ENCODE data around the gene TNFAIP3.
"Not testable (repeated sequence)": the region's sequence is repeated elsewhere in the genome, so short reads cannot be mapped to it uniquely, and the experiment has no call there.

Gene TNFAIP3

GRCh38 chr6:137843211-137843610 is 23.8 kb upstream of the TNFAIP3 start:
- in situ Hi-C loops (cut with MboI; ENCODE audit: low pct_unique_long_range_greater_than_20kb, low sequenced_read_pairs, unreplicated experiment) = no loop called here
- no peak for DNase-seq (ENCODE audit: low spot score)
- TF ChIP-seq, protein P1, sequence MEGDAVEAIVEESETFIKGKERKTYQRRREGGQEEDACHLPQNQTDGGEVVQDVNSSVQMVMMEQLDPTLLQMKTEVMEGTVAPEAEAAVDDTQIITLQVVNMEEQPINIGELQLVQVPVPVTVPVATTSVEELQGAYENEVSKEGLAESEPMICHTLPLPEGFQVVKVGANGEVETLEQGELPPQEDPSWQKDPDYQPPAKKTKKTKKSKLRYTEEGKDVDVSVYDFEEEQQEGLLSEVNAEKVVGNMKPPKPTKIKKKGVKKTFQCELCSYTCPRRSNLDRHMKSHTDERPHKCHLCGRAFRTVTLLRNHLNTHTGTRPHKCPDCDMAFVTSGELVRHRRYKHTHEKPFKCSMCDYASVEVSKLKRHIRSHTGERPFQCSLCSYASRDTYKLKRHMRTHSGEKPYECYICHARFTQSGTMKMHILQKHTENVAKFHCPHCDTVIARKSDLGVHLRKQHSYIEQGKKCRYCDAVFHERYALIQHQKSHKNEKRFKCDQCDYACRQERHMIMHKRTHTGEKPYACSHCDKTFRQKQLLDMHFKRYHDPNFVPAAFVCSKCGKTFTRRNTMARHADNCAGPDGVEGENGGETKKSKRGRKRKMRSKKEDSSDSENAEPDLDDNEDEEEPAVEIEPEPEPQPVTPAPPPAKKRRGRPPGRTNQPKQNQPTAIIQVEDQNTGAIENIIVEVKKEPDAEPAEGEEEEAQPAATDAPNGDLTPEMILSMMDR (IDR thresholded peaks at IDR 0.05; ENCODE audit: extremely low read depth, insufficient read depth, missing control alignments) = no peak

- DNase-seq (ENCODE audit: low spot score); in situ Hi-C loops (cut with MboI; ENCODE audit: low pct_unique_long_range_greater_than_20kb, low sequenced_read_pairs, unreplicated experiment): not testable (repeated sequence)
Observed at GRCh38 chr6:137844327-137844726, 22.7 kb upstream of the TNFAIP3 start.

DNA sequence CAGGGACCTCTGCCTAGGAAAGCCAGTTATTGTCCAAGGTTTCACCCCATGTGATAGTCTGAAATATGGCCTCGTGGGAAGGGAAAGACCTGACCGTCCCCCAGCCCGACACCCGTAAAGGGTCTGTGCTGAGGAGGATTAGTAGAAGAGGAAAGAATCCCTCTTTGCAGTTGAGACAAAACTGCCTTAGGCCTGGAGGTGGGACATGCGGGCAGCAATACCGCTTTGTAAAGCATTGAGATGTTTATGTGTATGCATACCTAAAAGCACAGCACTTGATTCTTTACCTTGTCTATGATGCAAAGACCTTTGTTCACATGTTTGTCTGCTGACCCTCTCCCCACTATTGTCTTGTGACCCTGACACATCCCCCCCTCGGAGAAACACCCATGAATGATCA is 22.3 kb upstream of the TNFAIP3 start:
- in situ Hi-C loops (cut with MboI; ENCODE audit: low pct_unique_long_range_greater_than_20kb, low sequenced_read_pairs, unreplicated experiment); DNase-seq (ENCODE audit: low spot score): not testable (repeated sequence)

GRCh38 chr6:137845460-137845859 is 21.6 kb upstream of the TNFAIP3 start:
- in situ Hi-C loops (cut with MboI; ENCODE audit: low pct_unique_long_range_greater_than_20kb, low sequenced_read_pairs, unreplicated experiment) = no loop called here
- no peak for DNase-seq (ENCODE audit: low spot score)
- TF ChIP-seq, protein P1 (IDR thresholded peaks at IDR 0.05; ENCODE audit: extremely low read depth, insufficient read depth, missing control alignments) = no peak

- DNase-seq (ENCODE audit: low spot score) = no peak
- TF ChIP-seq, protein P1 (IDR thresholded peaks at IDR 0.05; ENCODE audit: extremely low read depth, insufficient read depth, missing control alignments) = no peak
- in situ Hi-C loops (cut with MboI; ENCODE audit: low pct_unique_long_range_greater_than_20kb, low sequenced_read_pairs, unreplicated experiment) = no loop called here
Observed at GRCh38 chr6:137846274-137846673, 20.8 kb upstream of the TNFAIP3 start.

GRCh38 chr6:137846772-137847313 is 20.2 kb upstream of the TNFAIP3 start:
- in situ Hi-C loops (cut with MboI; ENCODE audit: low pct_unique_long_range_greater_than_20kb, low sequenced_read_pairs, unreplicated experiment) = no loop called here
- no peak for DNase-seq (ENCODE audit: low spot score)
- TF ChIP-seq, protein P1 (IDR thresholded peaks at IDR 0.05; ENCODE audit: extremely low read depth, insufficient read depth, missing control alignments) = no peak

- TF ChIP-seq, protein P1 (IDR thresholded peaks at IDR 0.05; ENCODE audit: extremely low read depth, insufficient read depth, missing control alignments) = no peak
- no peak for DNase-seq (ENCODE audit: low spot score)
- in situ Hi-C loops (cut with MboI; ENCODE audit: low pct_unique_long_range_greater_than_20kb, low sequenced_read_pairs, unreplicated experiment) = no loop called here
Observed at GRCh38 chr6:137847748-137848147, 19.3 kb upstream of the TNFAIP3 start.

GRCh38 chr6:137848672-137849071 is 18.4 kb upstream of the TNFAIP3 start:
- TF ChIP-seq, protein P1 (IDR thresholded peaks at IDR 0.05; ENCODE audit: extremely low read depth, insufficient read depth, missing control alignments) = no peak
- DNase-seq (ENCODE audit: low spot score) = no peak

More at GRCh38 chr6:137848672-137849071, 18.4 kb upstream of the TNFAIP3 start:
- in situ Hi-C loops (cut with MboI; ENCODE audit: low pct_unique_long_range_greater_than_20kb, low sequenced_read_pairs, unreplicated experiment) = no loop called here
